ENCODE data around the gene ETFA. TPM values are rescaled to one million over a fixed set of nuclear protein-coding genes. Genes with fewer than 3 reads are reported as not detected.

ETFA gene
- total RNA-seq = 137 and 177 TPM in 2 replicates

GRCh38 chr15:76311100-76311953 lies at the start of gene ETFA:
TSS of gene ETFA (minus strand) at chr15:76311469. CDS start at chr15:76311388, 81 bp downstream.

GRCh38 chr15:76336254-76337058 lies 25.2 kb upstream of the ETFA start, which contains the start of gene ISL2:
TSS of gene ISL2 (plus strand) at chr15:76336773. CDS start at chr15:76336884, 111 bp downstream.

Other genes starting within 250 kb of the ETFA start
- not detected in 2 replicates for gene ISL2, start 25.3 kb upstream of the ETFA start, total RNA-seq